Measurements from ENCODE around the gene ZNF292. TPM values are rescaled to one million over a fixed set of nuclear protein-coding genes. Genes with fewer than 3 reads are reported as not detected.
"Not testable (repeated sequence)": the region's sequence is repeated elsewhere in the genome, so short reads cannot be mapped to it uniquely, and the experiment has no call there.

Gene ZNF292
- total RNA-seq (2014; rRNA removed; shearing (Covaris generic)) = 9.3 and 13.9 TPM in 2 replicates

DNA sequence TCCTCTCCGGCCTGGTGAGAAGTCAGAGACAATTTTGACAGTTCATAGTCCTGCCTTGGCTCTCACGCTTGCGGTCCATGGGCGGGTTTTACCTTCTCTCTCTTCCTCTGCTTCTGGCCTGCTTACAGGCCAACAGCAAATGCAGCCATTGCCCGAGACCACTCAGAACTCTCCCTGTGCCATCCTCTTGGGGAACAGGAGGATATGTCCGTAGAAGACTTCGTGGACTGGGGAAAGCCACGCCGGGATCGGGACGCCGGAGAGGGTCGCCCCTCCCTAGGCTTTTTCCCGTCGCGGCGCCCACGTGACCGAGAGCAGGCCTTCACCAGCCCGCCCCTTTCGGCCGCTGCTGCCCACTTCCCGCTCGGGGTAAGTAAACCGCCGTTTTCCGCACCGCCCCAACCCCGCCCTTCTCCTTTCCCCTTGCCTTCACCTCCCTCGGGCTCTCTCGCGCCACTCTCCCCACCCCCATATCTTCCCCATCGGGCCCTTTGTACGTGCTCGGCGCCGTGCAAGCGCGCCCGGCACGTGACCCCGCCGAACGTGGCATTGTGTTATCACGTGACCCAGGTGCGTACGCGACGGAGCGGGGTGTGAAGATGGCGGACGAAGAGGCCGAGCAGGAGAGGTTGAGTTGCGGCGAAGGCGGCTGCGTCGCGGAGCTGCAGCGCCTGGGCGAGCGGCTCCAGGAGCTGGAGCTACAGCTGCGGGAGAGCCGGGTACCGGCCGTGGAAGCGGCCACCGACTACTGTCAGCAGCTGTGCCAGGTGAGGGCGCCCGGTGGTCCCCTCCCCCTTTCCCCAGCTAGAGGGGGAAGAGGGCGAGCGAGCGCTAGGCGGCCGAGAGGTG is at the start of gene ZNF292:
Gene ZNF292, plus strand, starts transcription at position 573 of the 849 bp plus-strand sequence. Its CDS starts 27 bp downstream, at position 600.
- peak; percentile 91 for DNase-seq (ENCODE audit: low spot score)

DNA sequence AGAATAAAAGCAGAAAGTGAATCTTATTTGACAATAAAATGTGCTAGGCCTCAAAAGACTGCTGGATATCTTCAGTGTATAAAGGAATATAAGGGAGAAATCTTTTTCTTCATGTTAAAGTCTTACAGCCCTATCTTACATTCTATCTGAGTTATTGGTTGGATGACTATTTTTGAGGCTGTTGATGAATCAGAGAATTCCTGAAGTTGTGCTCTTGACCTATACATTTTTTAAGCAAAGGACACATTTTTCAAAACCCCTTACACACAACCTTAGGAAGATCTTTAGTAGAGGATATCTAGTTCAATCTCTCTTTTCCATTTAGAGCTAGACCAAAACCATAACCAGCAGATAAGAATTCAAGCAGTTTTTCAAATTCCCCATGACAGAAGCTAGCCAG is 49.5 kb upstream of the ZNF292 start:
- no peak for DNase-seq (ENCODE audit: low spot score)

DNA sequence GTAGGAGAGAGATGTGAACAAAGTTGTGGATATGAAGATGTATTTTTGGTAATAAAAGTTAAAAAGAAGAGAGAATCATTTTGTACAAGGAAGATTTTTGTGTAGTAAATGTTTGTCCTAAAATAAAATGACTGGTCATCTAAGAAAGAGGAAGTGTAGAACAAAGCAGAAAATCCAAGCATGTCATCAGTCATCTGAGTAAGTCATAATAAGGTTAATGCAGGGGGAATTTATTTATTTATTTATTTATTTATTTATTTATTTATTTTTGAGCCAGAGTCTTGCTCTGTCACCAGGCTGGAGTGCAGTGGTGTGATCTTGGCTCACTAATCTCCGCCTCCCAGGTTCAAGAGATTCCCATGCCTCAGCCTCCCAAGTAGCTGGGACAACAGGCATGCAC is 44.7 kb upstream of the ZNF292 start:
- DNase-seq (ENCODE audit: low spot score) = no peak

DNA sequence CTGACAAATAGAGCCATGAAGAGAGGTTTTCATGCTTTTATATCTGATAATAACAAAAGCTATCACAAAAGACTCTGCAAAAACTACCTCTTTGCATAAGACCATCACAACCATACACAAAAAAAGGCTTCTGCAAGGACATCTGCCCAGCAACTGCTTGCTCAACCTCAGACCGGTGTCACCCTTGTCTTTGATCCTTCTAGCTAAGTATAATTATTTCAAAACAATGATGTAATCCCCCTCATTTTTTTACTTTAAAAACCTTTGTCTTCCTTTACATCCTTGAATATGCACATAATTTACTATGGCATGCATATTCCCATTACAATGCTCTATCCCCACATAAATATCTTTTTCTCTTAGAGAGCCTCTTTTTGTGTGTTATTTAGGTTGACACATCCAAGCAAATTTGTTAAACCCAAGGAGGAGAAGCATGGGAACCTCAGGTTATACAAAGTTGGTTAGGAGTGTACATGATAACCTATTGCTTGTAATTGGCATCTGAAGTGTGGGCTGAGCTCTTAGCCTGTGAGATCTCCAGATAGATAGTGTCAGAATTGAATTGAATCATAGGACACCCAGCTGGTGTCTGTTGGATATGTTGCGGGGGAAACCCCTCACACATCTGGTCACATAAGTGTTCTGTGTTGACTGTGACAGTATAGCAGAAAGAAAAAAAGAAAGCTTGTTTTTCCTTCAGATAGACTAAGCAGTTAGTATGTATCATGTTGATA is 39.8 kb upstream of the ZNF292 start:
- no peak for DNase-seq (ENCODE audit: low spot score)

DNA sequence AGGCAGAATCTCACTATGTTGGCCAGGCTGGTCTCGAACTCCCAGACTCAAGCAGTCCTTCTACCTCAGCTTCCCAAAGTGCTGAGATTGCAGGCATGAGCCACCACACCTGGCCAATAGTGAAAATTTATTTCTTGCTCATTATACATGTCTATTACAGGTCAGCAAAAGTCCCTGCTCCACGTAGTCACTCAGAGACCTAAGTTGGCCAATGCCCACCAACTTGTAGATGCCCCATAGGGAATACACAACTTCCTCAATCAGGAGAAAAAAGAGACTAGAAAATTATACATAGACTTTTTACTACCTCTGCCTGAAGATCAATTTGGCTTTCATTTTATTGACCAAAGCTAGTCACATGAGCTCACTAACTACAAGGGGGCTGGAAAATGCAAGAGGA is 38.4 kb upstream of the ZNF292 start:
- DNase-seq (ENCODE audit: low spot score) = no peak

DNA sequence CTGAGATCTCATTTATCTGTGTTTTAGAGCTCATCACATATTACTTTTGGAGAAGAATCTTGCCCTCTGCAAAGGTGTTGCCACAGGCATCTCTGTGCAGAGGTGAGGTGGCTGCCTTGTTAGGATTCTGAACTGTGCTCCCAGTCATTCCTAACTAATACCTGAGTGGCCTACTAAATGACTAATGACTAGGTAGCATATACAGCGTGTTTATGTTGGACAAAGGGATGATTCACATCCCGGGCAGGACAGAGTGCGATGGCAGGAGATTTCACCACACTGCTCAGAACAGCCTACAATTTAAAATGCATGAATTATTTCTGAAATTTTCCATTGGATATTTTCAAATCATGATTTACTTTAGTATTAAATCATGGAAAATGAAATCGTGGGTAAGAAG is 37.3 kb upstream of the ZNF292 start:
- DNase-seq (ENCODE audit: low spot score) = no peak

GRCh38 chr6:87122477-87122876 is 32.9 kb upstream of the ZNF292 start:
- no peak for DNase-seq (ENCODE audit: low spot score)

DNA sequence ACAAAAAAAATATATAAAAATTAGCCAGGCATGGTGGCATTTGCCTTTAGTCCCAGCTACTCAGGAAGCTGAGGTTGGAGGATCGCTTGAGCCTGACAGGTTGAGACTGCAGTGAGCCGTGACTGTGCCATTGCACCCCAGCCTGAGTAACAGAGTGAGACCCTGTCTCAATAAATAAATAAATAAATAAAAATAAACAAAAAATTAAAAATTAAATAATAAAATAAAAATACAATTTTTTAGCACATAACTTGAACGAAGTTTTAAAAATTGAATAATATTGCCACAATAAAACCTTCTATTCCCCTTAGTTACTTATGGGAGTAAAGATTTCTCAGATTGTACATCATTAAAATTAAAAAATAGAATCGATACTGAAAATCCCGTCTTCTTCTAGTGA is 31.3 kb upstream of the ZNF292 start:
- no peak for DNase-seq (ENCODE audit: low spot score)

DNA sequence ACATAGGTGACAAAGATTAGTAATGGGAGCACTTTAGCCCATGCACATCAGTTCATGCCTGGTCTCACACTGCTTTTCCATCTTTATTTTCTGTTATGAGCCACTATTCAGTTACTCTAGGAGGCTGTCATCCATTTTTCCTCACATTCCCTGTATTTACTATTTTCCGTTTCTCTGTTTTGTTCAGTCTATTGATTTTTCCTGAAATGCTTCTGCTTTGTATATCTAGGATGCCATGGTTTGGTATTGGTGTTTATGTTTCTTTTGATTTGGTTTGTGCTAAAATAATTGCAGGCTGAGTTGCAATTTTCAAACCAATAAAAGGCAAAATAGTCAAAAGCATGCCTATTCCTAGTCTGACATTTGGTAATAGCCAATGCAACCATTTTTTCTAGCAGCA is 28.9 kb upstream of the ZNF292 start:
- no peak for DNase-seq (ENCODE audit: low spot score)

DNA sequence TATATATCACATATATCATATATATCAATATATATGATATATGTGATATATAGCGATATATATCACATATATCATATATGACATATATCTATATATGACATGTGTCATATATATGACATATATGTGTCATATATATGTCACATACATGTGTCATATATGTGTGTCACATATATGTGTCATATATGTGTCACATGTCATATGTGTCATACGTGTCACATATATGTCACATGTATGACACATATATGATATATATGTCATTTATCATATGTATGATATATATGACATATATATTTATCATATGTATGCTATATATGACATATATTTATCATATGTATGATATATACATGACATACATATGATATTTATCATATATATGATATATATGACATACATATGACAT is 27.6 kb upstream of the ZNF292 start:
- DNase-seq (ENCODE audit: low spot score) = no peak

- no peak for DNase-seq (ENCODE audit: low spot score)
These were observed 18.4 kb upstream of the ZNF292 start for GRCh38 chr6:87136963-87137362.

- peak; percentile 23 for DNase-seq (ENCODE audit: low spot score)
These were observed 16.1 kb upstream of the ZNF292 start for GRCh38 chr6:87139236-87139635.

DNA sequence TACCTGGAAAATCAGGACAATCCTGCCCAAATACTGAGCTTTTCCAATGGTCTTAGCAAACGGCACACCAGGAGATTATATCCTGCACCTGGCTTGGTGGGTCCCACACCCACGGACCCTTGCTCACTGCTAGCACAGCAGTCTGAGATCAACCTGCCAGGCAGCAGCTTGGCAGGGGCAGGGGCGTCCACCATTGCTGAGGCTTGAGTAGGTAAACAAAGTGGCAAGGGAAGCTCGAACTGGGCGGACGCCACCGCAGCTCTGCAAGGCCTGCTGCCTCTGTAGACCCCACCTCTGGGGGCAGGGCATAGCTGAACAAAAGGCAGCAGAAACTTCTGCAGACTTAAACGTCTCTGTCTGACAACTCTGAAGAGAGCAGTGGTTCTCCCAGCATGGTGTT is 15.4 kb upstream of the ZNF292 start:
- DNase-seq (ENCODE audit: low spot score) = not testable (repeated sequence)

GRCh38 chr6:87146363-87146762 is 9.0 kb upstream of the ZNF292 start:
- no peak for DNase-seq (ENCODE audit: low spot score)

DNA sequence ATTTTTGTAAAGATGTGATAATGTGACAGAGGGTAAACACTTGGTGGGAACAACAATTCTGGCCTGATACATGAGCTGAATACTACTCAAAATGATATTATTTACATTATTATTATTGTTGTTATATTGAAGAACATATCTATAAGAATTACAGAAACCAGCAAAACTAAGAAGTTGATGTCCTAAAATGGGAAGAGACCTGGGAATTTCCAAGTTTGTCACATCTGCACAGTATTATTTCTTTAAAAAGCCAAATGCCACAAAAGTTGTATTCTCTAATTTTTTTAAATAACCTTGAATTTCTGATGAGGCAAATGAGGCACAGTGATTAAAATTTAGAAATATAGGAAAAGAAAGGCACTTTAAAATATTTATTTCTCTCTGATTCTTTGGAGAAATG is 5.0 kb upstream of the ZNF292 start:
- DNase-seq (ENCODE audit: low spot score) = no peak

DNA sequence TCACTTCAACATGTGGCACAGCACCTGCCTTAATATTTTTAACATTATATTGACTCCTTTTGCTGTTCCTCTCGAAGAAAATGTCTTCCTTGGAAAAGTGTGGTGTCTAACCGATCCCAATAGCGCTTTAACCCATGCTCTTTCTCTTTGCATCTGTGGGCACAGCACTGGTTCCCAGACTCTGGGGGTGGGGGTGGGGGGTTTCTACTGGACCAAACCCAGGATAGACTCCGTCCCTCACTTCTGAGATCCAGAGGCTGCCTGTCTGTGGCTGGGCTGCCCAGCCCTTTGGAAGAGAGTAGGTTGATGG is 3.9 kb upstream of the ZNF292 start:
- no peak for DNase-seq (ENCODE audit: low spot score)

DNA sequence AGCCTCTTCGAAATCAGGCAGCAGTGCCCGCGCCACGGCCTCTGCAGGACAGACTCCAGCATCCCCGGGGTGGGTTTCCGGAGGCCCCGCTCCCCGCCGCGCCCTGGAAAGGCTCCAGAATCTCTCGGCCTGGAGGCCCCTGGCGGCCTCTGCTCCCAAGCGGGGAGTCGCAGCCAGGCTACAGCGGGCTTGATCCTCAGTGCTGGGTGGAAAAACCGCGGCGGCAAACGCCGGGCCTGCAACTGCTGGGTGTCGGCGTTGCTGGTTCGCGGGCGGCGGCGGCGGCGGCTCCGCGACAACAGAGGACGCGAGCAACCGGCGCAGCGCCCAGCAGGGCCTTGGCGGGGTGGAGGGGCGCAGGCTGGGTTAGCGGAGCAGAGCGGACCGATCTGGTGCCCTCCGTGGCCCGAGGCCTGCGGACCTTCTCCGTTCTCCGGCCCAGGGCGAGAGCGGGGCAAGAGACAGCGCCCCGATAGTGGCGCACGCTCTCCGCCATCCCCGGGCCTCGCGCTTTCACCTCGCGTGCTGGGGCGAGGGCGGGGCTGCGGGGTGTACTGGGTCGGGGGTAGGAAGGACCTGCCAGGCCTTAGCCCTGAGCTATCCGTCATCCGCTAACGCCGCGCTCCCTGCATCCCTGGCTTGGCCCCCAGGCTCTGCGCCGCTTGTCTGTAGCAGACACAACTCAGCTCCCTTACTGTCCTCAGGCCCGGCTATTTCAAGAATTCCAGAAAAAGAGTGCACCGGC is 3.4 kb upstream of the ZNF292 start:
- peak; percentile 22 for DNase-seq (ENCODE audit: low spot score)

DNA sequence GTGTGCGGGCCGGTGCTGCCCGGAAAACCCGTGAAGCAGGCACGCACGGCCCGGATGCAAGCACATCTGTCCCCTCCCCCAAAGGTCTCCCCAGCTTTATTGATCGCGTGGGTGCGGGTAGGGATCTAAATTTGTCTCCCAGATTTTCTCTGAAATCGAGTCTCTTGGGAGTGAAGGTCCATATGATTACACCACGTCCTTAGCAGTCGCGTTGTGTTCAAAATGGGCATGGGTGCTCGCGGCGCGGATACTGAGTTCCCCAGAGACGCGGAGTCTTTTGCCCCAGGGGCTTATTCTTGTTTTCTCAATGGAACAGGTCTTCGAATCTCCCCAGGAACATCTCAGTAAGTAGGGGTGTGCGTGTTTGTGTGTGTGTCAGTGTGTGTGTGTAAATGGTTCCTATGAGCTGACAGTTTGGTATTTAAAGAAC is 2.8 kb upstream of the ZNF292 start:
- DNase-seq (ENCODE audit: low spot score) = no peak

DNA sequence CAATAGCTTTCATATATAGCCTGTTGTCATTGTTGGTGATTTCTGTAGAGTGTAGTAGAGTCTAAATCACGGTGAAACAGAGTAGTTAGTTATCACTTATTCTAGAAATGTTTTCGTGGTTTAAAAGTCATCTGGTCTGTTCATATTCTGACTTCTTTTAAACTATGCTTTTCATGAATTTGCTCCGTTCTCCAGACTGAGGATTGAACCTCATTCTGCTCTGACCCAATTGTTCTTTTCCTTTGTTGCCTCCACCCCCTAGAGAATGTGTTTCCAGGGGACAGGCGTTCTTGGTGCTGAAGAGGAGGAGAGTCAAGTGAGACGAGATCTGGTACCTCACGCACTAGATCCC is 748 bp upstream of the ZNF292 start:
- DNase-seq (ENCODE audit: low spot score) = no peak

DNA sequence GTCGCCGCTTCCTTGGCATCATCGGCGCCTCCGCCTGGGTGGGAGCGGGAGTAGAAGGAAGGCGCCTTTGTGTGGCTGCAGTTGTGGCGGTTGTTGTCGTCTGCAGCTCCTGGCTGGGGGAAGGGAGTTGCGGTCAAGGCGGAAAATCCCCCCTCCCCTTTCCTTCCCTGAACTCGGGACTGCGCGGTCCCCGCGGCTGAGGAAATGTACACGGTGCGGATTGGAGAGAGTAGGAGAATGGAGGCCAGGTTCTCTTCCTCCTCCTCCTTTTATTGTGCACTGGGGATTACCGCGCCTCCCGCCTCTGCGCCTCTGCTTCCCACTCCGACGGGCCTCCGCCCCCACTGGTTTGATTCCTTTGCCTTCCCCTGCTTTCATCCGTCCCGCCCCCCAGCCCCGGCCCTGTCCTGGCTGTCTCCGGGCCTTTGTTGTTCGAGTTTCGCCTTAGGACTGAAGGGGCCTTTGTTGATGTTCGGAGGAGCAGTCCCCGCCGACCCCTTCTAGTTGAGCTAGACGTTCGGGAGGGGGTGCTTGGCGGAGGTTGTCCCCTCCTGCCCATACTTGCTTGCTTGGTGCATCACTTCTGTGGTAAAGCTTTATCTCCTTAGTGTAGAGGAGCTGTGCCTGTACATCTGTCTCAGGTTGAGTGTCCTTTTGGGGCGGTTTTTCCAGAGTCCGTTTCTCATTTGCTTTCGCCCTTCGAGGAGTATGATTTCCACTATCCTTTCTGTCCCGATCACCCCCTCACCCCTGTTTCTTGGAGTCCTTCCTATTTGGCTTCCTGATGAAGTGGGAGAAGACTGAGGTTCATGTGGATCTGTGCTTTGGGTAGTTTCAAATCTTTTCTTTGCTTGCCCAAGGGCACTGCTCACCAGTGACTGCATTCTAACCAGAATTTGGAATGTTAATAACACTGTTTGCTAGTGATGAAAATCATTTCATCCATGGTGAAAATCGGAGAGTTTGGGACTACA is 764 bp downstream of the ZNF292 start:
- peak; percentile 33 for DNase-seq (ENCODE audit: low spot score)

- not testable (repeated sequence) for DNase-seq (ENCODE audit: low spot score)
These were observed 2.2 kb downstream of the ZNF292 start for GRCh38 chr6:87157596-87157995.
